GM12891 (cell line): ENCODE measurements around the gene WWC2.

Experiments used
- POLR2A ChIP-seq: IDR thresholded peaks from 2 replicates; pipeline ENCODE4 v1.6.1; 2011; ENCODE audit warnings: low read depth, low read length, control low read depth
- POLR2AphosphoS5 ChIP-seq: IDR thresholded peaks from 2 replicates; pipeline ENCODE4 v1.6.1; 2011; ENCODE audit warnings: low read depth, low read length, control low read depth
- POU2F2 ChIP-seq: IDR thresholded peaks from 2 replicates; pipeline ENCODE4 v1.6.1; 2011; ENCODE audit warnings: low read depth, mild to moderate bottlenecking, control low read depth, low read length, moderate library complexity
- SPI1 ChIP-seq: IDR thresholded peaks from 2 replicates; pipeline ENCODE4 v1.6.1; 2011; ENCODE audit warnings: low read depth, low read length, control low read depth
- TAF1 ChIP-seq: IDR thresholded peaks from 2 replicates; pipeline ENCODE4 v1.6.1; 2011; ENCODE audit warnings: low read depth, low read length, control low read depth

GRCh38 chr4:183299464-183299863, 200.4 kb downstream of the WWC2 start:
- TF ChIP-seq POLR2A (no peak), TAF1 (no peak), POLR2AphosphoS5 (no peak), POU2F2 (no peak), SPI1 (no peak)
